H1 (cell line): ENCODE results near the gene TYRP1.

Experiments used
- CBX8 ChIP-seq: fragments of 300-800, 300-1000 bp; sonication (generic); IDR thresholded peaks from 2 replicates; pipeline ENCODE4 v1.7.1; 2016; ENCODE audit warnings: low read depth, low read length, borderline replicate concordance
- JUND ChIP-seq: IDR thresholded peaks from 2 replicates; pipeline ENCODE4 v1.6.1; 2011; ENCODE audit warnings: mild to moderate bottlenecking, improper control_type of control experiment, low read length
- POLR2A ChIP-seq, 2 experiments: IDR thresholded peaks; 1 replicate in 1 of 2; 2 replicates in 1 of 2; pipeline ENCODE4 v1.6.1; 2011; ENCODE audit warnings: low read depth in 2 of 2, low read length in 2 of 2, mild to moderate bottlenecking in 2 of 2; ENCODE audit errors: control extremely low read depth in 1 of 2
- SP2 ChIP-seq: IDR thresholded peaks from 2 replicates; pipeline ENCODE4 v1.6.1; 2012; ENCODE audit warnings: mild to moderate bottlenecking, low read length, inconsistent platforms

- TF ChIP-seq CBX8: no peak
- TF ChIP-seq SP2: no peak
- TF ChIP-seq POLR2A (IDR thresholded peaks at IDR 0.05; ENCODE audit: control extremely low read depth in 1 of 2, low read depth in 2 of 2, low read length in 2 of 2): no peak
- no peak for TF ChIP-seq JUND
Observed at GRCh38 chr9:12708562-12709298, 15.5 kb downstream of the TYRP1 start.
